Measurements from ENCODE around the gene IFNA4.
"Not testable (repeated sequence)": the region's sequence is repeated elsewhere in the genome, so short reads cannot be mapped to it uniquely, and the experiment has no call there.

Gene IFNA4
- total RNA-seq = 0 to 0.11 (median 0) reads per million in 17 experiments

DNA sequence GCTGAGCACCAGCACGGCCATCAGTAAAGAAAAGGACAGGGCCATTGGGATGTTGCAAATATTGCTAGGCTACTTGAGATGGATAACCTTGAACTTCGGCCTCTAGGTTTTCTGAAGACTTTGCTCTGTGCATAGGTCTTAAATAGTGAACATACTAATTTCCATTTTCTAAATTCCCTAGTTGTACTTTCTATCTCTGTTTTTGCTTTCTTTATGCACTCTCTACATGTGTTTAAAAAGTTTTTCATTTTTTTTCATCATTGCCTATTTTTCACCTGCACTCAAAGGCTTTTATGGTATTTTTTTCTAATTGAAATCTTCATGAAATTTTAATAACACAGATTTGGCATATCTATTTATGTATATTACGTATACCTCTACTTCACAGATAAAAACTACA is at the start of gene IFNA4:
IFNA4 (minus strand) TSS at position 101 of the 400 bp plus-strand sequence; CDS start at position 45, 56 bp downstream.
- not testable (repeated sequence) for DNase-seq

GRCh38 chr9:21236360-21236714 is 49.0 kb upstream of the IFNA4 start:
- not testable (repeated sequence) for DNase-seq

GRCh38 chr9:21235468-21236359 is 48.3 kb upstream of the IFNA4 start:
- peak; percentile 73 to 86 (median 78) for DNase-seq

- no peak for DNase-seq
Measured at GRCh38 chr9:21234153-21234687, 46.8 kb upstream of the IFNA4 start.

- DNase-seq = no peak
Measured at GRCh38 chr9:21233258-21233657, 45.9 kb upstream of the IFNA4 start.

DNA sequence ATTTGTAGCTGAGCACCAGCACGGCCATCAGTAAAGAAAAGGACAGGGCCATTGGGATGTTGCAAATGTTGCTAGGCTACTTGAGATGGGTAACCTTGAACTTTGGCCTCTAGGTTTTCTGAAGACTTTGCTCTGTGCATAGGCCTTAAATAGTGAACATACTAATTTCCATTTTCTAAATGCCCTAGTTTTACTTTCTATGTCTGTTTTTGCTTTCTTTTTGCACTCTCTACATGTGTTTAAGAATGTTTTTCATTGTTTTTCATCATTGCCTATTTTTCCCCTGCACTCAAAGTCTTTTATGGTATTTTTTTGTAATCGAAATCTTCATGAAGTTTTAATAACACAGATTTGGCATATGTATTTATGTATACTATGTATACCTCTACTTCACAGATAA is 40.7 kb upstream of the IFNA4 start, which contains the start of gene IFNA17:
IFNA17 (minus strand) TSS at position 101 of the 400 bp plus-strand sequence; CDS start at position 52, 49 bp downstream.
- no peak for DNase-seq

- DNase-seq = not testable (repeated sequence)
Measured at GRCh38 chr9:21217211-21217610, 29.8 kb upstream of the IFNA4 start, which contains the start of gene IFNA16. IFNA16 (minus strand) TSS chr9:21217311; CDS start chr9:21217305, 6 bp downstream.

DNA sequence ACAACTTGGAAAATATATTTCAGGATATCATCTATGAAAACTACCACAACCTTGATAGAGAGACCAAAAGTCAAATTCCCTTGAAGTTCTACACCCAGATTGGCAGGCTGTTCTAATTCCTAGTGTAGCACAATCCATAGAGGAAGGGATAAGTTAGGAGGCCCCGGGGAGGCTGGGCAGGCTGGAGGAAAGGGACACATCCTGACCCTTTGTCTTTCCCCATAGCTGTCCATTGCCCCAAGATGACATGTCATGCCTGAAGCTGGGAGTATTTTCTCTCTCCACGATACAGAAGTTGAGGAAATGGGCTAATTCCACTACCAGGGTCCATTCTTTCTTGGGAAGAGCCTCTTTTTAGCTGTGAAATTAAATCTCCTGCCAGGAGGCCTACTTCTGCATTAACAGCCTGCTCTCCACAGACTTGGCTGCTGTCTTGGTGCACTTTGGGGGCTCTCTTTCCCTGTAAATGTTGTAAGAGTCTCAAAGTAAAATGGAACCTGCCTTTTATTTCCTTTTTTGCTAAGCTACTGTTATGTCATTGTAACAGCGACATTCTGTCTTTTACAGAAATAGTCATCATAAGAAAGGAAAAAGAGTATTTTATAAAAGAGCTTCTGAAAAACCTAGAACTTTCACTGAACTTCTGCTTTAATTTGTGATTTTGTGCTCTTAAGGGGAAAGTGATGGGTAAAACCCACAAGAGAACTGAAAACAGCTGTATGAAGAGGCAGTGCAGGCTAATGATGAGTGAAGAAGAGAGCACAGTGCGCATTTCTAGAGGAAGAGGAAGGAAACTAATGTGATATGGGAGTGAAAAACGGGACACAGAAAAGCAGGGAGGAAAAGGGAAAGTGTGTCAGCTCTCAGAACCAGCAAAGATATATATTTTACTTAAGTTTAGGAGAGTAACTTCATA is 26.3 kb upstream of the IFNA4 start:
- peak; percentile 29 to 62 (median 48) for DNase-seq

DNA sequence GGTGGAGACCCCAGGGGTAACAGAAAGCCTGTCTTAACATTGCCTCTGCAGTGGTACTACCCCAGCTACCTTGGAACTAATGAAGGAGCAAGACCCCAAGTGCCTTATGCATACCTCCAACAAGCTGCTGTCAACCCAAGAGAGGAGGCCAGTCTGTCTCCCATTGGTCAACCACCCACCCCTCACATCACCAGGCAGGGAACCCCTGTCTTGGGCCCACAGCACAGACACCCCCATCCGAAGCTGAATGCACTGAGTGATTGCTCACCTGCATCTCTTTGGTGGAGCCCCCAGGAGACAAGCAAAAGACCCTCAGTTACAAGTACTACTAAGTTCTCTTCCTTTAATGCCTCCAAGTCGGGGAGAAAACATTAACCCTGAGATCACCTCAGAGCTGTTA is 24.8 kb upstream of the IFNA4 start:
- not testable (repeated sequence) for DNase-seq

DNA sequence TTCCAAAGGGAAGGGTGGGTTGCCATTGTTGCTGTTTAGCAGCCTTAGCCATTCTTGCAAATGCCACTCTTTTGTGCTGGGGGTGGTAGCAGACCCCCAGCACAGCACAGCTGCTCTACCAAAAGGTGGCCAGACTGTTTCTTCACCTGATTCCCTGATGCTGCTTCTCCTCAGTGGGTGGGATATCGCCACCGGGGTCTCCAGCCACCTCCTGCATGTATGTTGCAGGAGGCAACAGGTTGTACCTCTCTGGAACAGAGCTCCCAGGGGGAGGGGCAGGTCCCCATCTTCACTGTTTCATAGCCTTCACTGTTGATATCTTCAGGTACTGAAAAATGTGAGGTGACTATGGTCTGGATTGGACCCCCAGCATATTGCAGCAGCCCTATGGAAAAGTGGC is 23.4 kb upstream of the IFNA4 start:
- not testable (repeated sequence) for DNase-seq

DNA sequence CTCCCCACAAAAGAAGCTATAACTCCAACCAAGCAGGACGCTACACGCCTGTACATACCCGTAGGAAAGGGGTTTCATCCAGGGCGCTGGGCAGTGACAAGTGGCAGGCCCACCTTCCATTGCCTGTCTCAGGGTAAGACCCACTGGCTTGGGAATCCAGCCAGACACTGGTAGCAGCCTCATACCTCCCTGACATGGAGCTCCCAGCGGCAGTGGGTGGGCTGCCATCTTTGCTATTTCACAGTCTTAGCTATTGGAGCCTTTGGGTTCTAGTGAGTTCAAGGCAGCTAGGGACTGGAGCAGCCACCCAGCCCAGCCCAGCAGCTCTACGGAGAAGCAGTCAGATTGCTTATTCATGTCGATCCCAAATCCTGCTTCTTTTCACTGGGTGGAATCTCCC is 22.9 kb upstream of the IFNA4 start:
- no peak for DNase-seq

- DNase-seq = not testable (repeated sequence)
Measured at GRCh38 chr9:21207043-21207442, 19.7 kb upstream of the IFNA4 start, which contains the start of gene IFNA10. IFNA10 (minus strand) TSS chr9:21207143; CDS start chr9:21207097, 46 bp downstream.

DNA sequence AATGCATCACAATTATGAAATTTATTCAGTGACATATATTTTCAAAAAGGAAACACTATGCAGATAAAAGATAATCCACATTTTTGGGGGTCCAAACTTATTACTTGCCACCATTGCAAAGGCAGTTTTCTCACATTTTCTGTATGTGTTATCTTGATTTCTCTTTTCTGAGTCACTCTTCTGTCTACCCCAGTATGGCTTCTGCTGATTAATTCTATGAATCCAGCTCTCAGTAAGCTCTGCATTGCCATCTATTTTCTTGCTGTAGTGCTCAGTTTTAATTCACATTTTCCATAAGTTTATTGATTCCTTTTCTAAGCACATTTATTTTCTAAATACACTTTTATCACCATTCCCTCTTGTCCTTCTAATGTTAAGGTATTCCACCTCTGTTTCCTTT is 17.8 kb upstream of the IFNA4 start:
- DNase-seq = no peak

GRCh38 chr9:21202105-21202504 is 14.7 kb upstream of the IFNA4 start, which contains the start of gene IFNA7:
IFNA7 (minus strand) TSS chr9:21202205; CDS start chr9:21202165, 40 bp downstream.
- DNase-seq = not testable (repeated sequence)

DNA sequence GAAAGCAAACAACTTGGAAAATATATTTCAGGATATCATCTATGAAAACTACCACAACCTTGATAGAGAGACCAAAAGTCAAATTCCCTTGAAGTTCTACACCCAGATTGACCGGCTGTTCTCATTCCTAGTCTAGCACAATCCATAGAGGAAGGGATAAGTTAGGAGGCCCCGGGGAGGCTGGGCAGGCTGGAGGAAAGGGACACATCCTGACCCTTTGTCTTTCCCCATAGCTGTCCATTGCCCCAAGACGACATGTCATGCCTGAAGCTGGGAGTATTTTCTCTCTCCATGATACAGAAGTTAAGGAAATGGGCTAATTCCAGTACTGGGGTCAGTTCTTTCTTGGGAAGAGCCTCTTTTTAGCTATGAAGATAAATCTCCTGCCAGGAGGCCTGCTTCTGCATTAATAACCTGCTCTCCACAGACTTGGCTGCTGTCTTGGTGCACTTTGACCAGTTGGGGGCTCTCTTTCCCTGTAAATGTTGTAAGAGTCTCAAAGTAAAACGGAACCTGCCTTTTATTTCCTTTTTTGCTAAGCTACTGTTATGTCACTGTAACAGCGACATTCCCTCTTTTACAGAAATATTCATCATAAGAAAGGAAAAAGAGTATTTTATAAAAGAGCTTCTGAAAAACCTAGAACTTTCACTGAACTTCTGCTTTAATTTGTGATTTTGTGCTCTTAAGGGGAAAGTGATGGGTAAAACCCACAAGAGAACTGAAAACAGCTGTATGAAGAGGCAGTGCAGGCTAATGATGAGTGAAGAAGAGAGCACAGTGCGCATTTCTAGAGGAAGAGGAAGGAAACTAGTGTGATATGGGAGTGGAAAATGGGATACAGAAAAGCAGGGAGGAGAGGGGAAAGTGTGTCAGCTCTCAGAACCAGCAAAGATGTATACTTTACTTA is 7.7 kb upstream of the IFNA4 start:
- DNase-seq = peak; percentile 42 to 75 (median 64)

DNA sequence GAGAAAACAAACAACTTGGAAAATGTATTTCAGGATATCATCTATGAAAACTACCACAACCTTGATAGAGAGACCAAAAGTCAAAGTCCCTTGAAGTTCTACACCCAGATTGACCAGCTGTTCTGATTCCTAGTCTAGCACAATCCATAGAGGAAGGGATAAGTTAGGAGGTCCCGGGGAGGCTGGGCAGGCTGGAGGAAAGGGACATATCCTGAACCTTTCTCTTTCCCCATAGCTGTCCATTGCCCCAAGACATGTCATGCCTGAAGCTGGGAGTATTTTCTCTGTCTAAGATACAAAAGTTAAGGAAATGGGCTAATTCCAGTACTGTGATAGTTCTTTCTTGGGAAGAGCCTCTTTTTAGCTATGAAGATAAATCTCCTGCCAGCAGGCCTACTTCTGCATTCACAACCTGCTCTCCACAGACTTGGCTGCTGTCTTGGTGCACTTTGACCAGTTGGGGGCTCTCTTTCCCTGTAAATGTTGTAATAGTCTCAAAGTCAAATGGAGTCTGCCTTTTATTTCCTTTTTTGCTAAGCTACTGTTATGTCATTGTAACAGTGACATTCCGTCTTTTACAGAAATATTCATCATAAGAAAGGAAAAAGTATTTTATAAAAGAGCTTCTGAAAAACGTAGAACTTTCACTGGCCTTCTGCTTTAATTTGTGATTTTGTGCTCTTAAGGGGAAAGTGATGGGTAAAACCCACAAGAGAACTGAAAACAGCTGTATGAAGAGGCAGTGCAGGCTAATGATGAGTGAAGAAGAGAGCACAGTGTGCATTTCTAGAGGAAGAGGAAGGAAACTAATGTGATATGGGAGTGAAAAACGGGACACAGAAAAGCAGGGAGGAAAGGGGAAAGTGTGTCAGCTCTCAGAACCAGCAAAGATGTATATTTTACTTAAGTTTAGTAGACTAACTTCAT is 4.3 kb downstream of the IFNA4 start:
- peak; percentile 63 to 74 (median 70) for DNase-seq

- no peak for DNase-seq
Measured at GRCh38 chr9:21174671-21175070, 12.7 kb downstream of the IFNA4 start.

GRCh38 chr9:21172156-21172555 is 15.2 kb downstream of the IFNA4 start:
- DNase-seq = no peak

- DNase-seq = no peak
Measured at GRCh38 chr9:21171351-21171750, 16.0 kb downstream of the IFNA4 start.

- DNase-seq = not testable (repeated sequence)
Measured at GRCh38 chr9:21166560-21166959, 20.8 kb downstream of the IFNA4 start, which contains the start of gene IFNA21. IFNA21 (minus strand) TSS chr9:21166660; CDS start chr9:21166612, 48 bp downstream.

Measured in suppressor macrophage (primary cell).